GM10248 (cell line): ENCODE results near the gene RNF223.

Source experiments
- CTCF ChIA-PET: fragments of 300-600 bp; sonication (Branson Sonifier 250); formaldehyde crosslinking; extraction: SDS; loops from one replicate; lab custom pipeline; 2021; ENCODE audit warnings: antibody characterized with exemption; lab: Yijun Ruan, JAX
- POLR2A ChIA-PET: fragments of 350-650 bp; sonication (Branson Sonifier 250); formaldehyde crosslinking; extraction: SDS; loops from one replicate; lab custom pipeline; 2020; ENCODE audit warnings: antibody characterized with exemption; lab: Yijun Ruan, JAX
- DNase-seq: peaks from one replicate; pipeline ENCODE4 v3.0.0; 2012; ENCODE audit errors: extremely low spot score
- TF ChIP-seq, protein P1 (sequence below): IDR thresholded peaks from 2 replicates; pipeline ENCODE4 v1.5.1; 2012; ENCODE audit warnings: mild to moderate bottlenecking, low read depth; ENCODE audit errors: extremely low read depth, missing control alignments, control extremely low read depth

The RNF223 gene

DNA sequence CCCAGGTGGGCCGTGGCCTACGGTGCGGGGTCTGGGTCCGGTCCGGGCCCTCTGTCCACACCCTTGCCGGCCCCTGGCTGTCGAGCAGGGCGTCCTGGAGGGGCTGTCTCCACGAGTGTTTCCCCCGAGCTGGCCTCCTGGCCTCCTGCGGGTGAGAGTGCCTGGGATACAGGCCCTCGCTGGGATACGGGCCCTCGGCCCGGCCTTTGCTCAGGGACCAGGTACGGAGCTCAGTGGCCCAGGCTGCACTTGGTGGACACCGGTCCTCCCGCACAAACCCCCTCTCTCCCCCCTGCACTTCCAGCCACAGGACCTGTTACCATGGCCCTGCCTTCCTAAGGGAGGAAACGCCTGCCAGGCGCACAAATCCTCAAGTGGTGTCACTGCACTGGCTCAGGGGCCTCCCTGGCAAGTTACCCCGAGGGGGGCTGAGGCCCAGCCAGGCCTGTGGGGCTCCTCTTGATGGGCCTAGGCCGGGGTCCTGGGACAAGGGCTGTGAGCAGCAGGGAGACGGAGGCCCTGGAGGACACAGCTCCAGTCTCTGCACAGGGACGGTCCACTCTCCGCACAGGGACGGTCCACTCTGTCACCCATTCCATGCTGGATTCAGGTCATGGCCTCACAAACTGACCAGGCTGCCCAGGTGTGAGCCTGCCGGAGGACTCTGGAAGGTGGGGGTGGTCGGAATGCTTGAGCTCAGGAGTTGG lies 18.2 kb upstream of the RNF223 start:
- TF ChIP-seq, protein P1, sequence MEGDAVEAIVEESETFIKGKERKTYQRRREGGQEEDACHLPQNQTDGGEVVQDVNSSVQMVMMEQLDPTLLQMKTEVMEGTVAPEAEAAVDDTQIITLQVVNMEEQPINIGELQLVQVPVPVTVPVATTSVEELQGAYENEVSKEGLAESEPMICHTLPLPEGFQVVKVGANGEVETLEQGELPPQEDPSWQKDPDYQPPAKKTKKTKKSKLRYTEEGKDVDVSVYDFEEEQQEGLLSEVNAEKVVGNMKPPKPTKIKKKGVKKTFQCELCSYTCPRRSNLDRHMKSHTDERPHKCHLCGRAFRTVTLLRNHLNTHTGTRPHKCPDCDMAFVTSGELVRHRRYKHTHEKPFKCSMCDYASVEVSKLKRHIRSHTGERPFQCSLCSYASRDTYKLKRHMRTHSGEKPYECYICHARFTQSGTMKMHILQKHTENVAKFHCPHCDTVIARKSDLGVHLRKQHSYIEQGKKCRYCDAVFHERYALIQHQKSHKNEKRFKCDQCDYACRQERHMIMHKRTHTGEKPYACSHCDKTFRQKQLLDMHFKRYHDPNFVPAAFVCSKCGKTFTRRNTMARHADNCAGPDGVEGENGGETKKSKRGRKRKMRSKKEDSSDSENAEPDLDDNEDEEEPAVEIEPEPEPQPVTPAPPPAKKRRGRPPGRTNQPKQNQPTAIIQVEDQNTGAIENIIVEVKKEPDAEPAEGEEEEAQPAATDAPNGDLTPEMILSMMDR = no peak
- ChIA-PET POLR2A (no interaction called here), CTCF (interaction anchor here (1.0 to 1.6 kb wide), 3 partner anchors 11 to 30 kb away, joined by 3 to 5 read pairs (median 3); no protein-coding TSS in a partner anchor)
- DNase-seq = no peak

DNA sequence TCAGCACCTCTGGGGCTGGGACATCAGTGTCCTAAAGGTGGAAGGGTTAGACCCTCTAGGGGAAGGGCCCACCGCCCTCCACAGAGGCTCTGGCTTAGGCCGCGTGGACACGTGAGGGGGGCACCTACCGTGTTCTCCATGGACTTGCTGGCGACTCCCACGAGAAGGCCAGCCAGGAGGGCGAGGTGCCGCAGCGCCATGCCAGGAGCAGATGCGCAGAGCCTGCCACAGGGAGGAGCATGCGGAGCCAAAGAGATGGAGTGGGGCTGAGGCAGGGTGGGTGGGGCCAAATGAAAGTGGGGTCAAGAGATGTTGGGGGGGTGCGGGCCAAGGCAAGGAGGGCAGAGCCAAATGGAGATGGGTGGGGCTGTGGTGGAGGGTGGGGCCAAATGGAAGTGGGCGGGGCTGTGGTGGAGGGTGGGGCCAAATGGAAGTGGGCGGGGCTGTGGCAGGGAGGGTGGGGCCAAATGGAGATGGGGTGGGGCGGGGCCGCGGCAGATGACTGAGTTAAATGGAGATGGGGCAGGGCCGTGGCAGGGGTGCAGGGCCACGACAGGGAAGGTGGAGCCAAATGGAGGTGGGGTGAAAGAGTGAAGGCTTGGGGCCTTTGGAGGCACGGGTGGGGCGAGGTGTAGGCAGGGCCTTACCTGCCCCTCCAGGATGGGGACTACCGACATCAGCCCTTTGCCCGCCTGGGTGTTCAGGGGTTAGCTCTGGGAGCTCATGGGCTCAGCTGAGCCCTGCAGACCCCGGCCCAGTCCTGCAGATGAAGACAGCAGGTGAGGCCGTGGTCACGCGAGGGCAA lies 17.4 kb upstream of the RNF223 start:
- ChIA-PET POLR2A (no interaction called here), CTCF (interaction anchor here (1.0 to 1.6 kb wide), 3 partner anchors 12 to 31 kb away, joined by 3 to 5 read pairs (median 3); no protein-coding TSS in a partner anchor)
- no peak for DNase-seq

DNA sequence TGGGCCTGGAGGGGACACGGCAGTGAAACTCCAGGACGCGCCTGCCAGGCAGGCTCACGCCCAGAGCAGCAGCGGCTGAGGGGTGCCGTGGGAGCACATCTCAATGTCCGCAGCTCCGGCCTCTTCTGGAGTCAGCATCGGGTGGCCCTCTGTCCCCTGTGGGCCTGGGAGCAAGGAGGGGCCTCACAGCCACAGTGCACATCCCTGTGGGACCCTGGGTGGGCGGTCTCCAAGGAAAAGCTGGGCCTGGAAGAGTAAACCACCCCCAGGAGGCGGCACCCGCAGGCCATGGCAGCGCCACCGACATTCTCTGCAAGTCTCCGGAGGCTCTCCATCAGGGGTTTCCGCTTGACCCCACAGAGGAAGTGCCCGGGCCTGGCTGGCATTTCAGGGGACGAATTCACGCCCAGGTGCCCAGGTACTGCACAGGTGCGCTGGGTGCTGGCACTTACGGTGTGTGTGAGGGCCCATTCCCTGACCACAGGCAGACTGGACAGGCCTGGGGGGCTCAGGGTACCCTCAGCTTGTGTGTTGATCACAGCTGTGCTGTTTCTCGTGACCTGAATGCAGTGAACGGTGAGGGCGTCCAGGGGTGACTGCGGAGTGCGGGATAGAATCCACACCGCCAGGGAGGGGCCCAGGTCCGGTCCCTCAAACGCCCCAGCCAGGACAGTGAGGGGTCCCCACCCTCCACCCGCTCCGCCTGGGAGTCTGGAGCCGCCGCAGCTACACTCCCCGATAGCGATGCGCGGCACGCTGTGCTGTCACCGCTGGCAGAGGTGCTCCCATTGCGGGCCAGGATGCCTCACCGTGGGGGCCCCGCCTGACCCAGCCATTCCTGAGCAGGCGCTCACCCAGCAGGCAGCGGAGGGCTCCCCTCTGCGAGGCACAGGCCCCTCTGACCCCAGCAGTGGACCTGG lies 16.6 kb upstream of the RNF223 start:
- POLR2A ChIA-PET = no interaction called here
- CTCF ChIA-PET = interaction anchor here (0.7 to 0.9 kb wide), 2 partner anchors 32 to 160 kb away, joined by 3 to 4 read pairs; no protein-coding TSS in a partner anchor
- no peak for DNase-seq
- TF ChIP-seq, protein P1 = no peak

More for the DNA sequence above, 17.4 kb upstream of the RNF223 start:
- TF ChIP-seq, protein P1 = no peak

- POLR2A ChIA-PET = no interaction called here
- CTCF ChIA-PET = interaction anchor here (0.7 to 0.9 kb wide), 2 partner anchors 33 to 161 kb away, joined by 3 to 4 read pairs; no protein-coding TSS in a partner anchor
- no peak for DNase-seq
- TF ChIP-seq, protein P1 = no peak
Observed at GRCh38 chr1:1089731-1090423, 15.8 kb upstream of the RNF223 start.

DNA sequence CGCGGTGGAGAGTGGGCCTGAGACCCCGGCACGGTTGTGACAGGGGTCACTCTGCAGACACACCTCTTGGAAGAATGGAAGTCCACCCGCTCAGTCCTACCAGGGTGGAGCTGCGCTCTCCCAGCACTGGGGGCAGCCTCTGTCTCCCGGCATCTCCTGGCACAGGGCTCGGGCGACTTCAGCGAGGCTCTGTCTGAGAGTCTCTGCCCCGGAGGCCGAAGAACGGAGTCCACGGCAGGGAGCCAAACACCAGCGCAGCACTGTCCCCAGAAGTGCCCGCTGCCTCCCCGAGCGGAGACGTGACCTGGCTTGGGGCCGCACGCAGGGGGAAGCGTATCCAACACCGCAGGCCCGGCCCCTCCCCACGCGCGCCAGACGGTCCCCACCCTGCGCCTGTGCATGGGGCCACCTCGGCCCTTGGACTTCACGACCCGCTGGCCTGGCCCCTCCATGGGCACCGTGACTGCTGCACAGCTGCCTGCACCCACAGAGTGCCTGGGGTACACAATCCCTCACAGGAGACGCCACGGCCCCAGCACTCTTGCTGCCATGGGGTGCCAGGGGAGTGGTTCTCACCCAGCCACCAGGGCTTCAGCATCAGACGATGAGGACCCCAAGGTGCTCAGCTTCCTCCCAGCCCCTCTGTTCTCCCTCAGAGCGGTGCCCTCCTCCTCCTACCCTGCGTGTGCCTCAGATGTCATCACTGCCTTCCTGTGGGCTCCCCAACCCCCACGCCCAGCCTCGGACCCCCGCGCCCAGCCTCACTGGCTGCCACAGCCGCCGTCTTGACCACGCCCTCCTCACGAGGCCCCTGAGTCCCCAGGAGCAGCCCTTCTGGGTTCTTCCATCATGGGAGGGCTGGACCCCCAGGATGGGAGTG lies 14.9 kb upstream of the RNF223 start:
- TF ChIP-seq, protein P1 = no peak
- no peak for DNase-seq
- CTCF ChIA-PET = interaction anchor here (0.9 kb wide), 1 partner anchor 162 kb away, joined by 4 read pairs; no protein-coding TSS in a partner anchor
- POLR2A ChIA-PET = no interaction called here
